Activated naive CD4-positive, alpha-beta T cell (primary cell): ENCODE measurements around the gene PCDH8.
A peak's percentile ranks its signal among the peaks of the same experiment; 100 is the strongest.
"Not testable (repeated sequence)": the region's sequence is repeated elsewhere in the genome, so short reads cannot be mapped to it uniquely, and the experiment has no call there.

Experiments
- DNase-seq, 4 experiments: peaks; one replicate each; lab custom pipeline; 2025; lab: John Stamatoyannopoulos, UW

PCDH8 gene

GRCh38 chr13:52817886-52818285 is 30.6 kb downstream of the PCDH8 start:
- DNase-seq, result not testable (repeated sequence)

- no peak for DNase-seq
These were observed 33.1 kb downstream of the PCDH8 start for GRCh38 chr13:52815330-52815729.

GRCh38 chr13:52812941-52813340 is 35.5 kb downstream of the PCDH8 start:
- DNase-seq, result no peak

GRCh38 chr13:52811841-52812240 is 36.6 kb downstream of the PCDH8 start:
- no peak for DNase-seq

- DNase-seq, result no peak
These were observed 37.9 kb downstream of the PCDH8 start for GRCh38 chr13:52810526-52810925.

- DNase-seq, result no peak
These were observed 38.4 kb downstream of the PCDH8 start for GRCh38 chr13:52810011-52810410.

GRCh38 chr13:52809310-52809769 is 39.1 kb downstream of the PCDH8 start:
- DNase-seq, result peak in 2 of 4 experiments; percentile 1

- no peak for DNase-seq
These were observed 39.6 kb downstream of the PCDH8 start for GRCh38 chr13:52808842-52809219.

GRCh38 chr13:52806029-52806428 is 42.4 kb downstream of the PCDH8 start:
- no peak for DNase-seq

- no peak for DNase-seq
These were observed 44.2 kb downstream of the PCDH8 start for GRCh38 chr13:52804202-52804641.

- DNase-seq, result no peak
These were observed 47.6 kb downstream of the PCDH8 start for GRCh38 chr13:52800856-52801255.

- no peak for DNase-seq
These were observed 49.5 kb downstream of the PCDH8 start for GRCh38 chr13:52798770-52799430.

GRCh38 chr13:52797176-52797575 is 51.3 kb downstream of the PCDH8 start:
- no peak for DNase-seq

GRCh38 chr13:52794589-52794988 is 53.9 kb downstream of the PCDH8 start:
- no peak for DNase-seq

- no peak for DNase-seq
These were observed 54.9 kb downstream of the PCDH8 start for GRCh38 chr13:52793515-52794061.
